AG09319 (cell line): Measurements from ENCODE around the gene RPE65.
"Not testable (repeated sequence)": the region's sequence is repeated elsewhere in the genome, so short reads cannot be mapped to it uniquely, and the experiment has no call there.

ENCODE experiments used
- DNase-seq: peaks from one replicate; pipeline ENCODE4 v3.0.0-alpha.2; 2010; ENCODE audit warnings: low read depth; ENCODE audit errors: extremely low read depth
- CTCF ChIP-seq: IDR thresholded peaks from 2 replicates; pipeline ENCODE4 v1.5.1; 2011; ENCODE audit warnings: low read depth, mild to moderate bottlenecking, inconsistent platforms, low read length, moderate library complexity

RPE65 gene

GRCh38 chr1:68490046-68490651, 40.4 kb upstream of the RPE65 start:
- no peak for TF ChIP-seq CTCF
- no peak for DNase-seq

- DNase-seq: no peak
- TF ChIP-seq CTCF: no peak
These were observed 35.8 kb upstream of the RPE65 start for GRCh38 chr1:68485431-68486022.

- TF ChIP-seq CTCF: no peak
- DNase-seq: no peak
These were observed 34.9 kb upstream of the RPE65 start for GRCh38 chr1:68484618-68485017.

- DNase-seq: no peak
- no peak for TF ChIP-seq CTCF
These were observed 31.3 kb upstream of the RPE65 start for GRCh38 chr1:68481041-68481440.

GRCh38 chr1:68479501-68479900, 29.7 kb upstream of the RPE65 start:
- no peak for TF ChIP-seq CTCF

GRCh38 chr1:68478662-68479061, 28.9 kb upstream of the RPE65 start:
- DNase-seq: no peak
- TF ChIP-seq CTCF: no peak

More at GRCh38 chr1:68479501-68479900, 29.7 kb upstream of the RPE65 start:
- DNase-seq: no peak

- not testable (repeated sequence) for DNase-seq
These were observed 26.9 kb upstream of the RPE65 start for GRCh38 chr1:68476626-68477025.

GRCh38 chr1:68473060-68473459, 23.3 kb upstream of the RPE65 start:
- no peak for TF ChIP-seq CTCF

More at GRCh38 chr1:68473060-68473459, 23.3 kb upstream of the RPE65 start:
- no peak for DNase-seq
